ENCODE measurements around the gene ZFAND6.

The ZFAND6 gene

DNA sequence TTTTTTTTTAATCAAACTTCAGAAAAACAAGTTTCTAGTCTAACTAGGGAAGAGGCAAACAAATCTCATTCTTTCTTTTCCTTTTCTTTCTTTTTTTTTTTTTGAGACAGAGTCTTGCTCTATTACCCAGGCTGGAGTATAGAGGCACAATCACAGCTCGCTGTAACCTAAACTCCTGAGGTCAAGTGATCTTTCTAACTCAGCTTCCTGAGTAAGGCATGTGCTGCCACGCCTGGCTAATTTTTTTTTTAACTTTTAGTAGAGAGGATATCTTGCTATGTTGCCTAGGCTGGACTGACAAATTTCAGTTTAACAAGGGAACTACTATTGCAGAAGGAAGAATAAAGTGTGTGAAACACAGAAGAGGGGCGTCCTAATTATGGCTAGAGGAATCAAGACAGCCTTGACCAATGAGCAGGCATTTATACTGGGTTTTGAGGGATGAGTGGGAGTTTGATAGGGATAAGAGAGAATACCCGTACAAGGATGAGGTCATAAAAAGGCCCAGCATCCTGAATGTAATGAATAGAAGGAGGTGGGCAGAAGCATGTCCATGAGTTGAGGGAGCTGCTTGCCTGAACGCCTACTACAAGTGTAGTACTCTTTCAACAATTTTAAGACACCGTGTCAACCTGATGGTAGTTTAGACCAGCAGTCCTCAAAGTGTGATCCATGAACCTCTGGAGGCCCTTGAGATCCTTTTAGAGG, 6.7 kb upstream of the ZFAND6 start:
- no peak for DNase-seq (ENCODE audit: low spot score)

DNA sequence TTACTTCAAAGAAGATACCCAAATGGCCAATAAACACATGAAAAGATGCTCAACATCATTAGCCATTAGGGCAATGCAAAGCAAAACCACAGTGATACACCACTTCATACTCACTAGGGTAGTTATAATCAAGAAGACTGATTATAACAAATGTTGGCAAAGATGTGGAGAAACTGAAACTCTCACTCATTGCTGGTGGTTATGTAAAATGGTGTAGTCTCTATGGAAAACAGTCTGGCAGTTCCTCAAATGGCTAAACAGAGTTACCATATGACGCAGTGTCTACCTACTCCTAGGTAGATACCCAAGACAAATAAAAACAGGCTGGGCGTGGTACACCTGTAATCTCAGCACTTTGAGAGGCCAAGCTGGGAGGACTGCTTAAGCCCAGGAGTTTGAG, 3.5 kb upstream of the ZFAND6 start:
- no peak for DNase-seq (ENCODE audit: low spot score)

DNA sequence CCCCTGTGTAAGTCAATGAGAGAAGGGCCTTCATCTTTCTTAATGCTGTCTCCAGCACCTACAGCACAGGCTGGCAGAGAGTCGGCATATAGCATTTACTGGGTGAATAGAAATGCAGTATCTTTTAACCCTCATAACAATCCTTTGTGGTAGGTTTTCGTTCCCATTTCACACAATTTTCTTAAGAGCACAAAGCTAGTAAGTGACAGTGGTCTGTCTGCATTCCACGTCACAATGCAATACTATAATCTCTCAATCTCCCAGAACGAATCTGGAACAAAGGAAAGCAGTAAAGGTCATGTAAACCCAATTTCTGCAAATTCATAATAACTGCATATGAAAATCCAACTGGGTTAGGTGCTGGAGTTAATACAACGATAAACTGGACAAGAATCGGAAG, 1.4 kb upstream of the ZFAND6 start:
- no peak for DNase-seq (ENCODE audit: low spot score)

DNA sequence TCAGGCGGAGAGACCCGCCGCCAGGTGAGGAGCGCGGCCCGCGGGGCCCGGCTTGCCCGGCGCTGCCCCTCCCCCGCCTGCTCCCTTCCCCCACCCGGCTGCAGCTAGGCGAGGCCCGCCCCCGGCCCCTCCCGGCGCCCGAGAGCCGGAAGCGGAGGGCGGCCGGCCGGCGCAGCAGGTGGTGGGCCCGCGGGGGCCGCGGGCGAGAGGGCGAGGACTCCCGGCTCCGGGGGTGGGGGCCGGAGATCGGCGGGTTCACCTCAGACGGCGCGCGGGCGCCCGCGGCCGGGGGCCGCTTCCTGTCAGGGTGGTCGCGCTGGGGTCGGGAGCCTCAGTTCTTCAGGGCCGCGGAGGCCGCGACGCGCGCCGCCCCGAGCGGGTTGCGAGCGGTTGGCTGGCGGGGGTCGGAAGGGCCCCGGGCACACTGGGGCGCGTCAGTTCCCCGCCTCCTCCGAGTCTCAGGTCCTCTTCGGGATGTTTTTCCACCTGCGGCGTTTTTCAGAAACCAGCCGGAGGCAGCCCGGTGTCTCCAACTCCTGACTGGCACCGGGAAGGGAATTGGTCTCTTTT, 395 bp downstream of the ZFAND6 start:
- peak; percentile 69 for DNase-seq (ENCODE audit: low spot score)

DNA sequence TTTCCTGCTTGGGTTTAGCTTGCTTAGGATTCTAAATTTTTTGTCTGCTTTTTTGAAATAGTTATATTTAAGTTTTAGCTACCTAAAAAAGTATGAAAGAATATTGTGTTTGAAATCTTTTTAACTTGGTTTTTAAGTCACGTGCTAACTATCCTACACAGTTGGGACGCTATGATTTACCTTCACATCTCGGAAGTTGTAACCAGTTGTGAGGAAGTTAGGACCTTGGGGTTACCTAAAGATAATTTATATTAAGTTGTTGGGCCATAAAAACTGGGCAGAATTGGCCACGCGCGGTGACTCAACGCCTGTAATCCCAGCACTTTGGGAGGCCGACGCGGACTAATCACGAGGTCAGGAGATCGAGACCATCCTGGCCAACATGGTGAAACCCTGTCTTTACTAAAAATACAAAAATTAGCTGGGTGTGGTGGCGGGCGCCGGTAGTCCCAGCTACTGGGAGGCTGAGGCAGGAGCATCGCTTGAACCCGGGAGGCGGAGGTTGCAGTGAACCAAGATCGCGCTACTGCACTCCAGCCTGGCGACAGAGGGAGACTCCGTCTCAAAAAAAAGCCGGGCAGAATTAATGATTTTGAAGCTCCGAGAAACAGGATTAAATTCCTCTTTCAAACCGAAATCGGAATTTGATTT, 1.0 kb downstream of the ZFAND6 start:
- DNase-seq (ENCODE audit: low spot score): peak; percentile 54

DNA sequence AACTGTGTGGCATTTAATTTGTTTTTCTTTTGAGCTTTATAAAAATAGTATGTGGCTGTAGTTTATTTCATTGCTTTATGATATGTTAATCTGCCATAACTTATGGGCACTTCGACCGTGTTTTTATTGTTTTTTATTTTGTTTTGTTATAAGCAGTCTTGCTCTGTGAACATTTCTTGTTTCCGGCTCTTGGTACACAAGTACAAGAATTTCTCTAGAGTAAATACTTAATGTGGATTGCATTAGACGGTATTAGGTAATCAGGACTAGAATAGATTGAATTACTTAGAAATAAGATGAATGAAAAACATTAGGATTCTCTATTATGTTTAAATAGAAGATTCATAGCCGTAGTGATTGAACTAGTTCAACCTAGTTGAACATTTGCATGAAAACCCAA, 2.1 kb downstream of the ZFAND6 start:
- DNase-seq (ENCODE audit: low spot score): no peak

DNA sequence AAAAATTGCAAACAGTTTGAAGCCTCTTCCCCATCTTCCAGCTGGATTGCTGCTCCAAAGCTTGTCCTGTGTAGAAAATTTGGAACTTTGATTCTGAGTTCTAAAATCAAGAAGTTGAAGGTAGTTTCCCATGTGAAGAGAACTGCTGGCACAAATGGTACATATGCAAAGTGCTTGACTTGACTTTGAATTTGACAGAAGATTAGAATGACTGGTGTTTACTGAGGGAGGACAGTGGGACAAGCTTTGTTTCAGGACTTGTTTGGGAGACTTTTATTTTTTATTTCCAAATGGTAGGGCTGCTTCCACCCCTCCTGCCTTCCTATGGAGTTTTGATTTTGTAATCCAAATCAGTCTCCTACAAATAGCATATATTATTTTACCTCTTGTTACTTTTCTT, 7.4 kb downstream of the ZFAND6 start:
- no peak for DNase-seq (ENCODE audit: low spot score)

DNA sequence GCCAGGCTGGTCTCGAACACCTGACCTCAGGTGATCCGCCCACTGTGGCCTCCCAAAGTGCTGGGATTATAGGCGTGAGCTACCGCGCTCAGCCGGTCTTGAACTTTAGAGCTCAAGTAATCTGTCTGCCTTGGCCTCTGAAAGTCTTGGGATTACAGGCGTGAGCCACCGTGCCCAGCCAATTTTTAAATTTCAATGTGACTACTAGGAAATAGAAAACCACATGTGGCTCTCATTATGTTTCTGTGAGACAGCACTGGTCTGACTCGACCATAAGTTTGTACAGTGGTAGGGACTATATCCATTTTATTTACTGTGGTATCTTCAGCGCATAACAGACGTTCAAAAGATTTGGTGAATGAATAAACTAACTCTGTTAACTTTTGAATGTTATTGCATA, 9.1 kb downstream of the ZFAND6 start:
- no peak for DNase-seq (ENCODE audit: low spot score)

DNA sequence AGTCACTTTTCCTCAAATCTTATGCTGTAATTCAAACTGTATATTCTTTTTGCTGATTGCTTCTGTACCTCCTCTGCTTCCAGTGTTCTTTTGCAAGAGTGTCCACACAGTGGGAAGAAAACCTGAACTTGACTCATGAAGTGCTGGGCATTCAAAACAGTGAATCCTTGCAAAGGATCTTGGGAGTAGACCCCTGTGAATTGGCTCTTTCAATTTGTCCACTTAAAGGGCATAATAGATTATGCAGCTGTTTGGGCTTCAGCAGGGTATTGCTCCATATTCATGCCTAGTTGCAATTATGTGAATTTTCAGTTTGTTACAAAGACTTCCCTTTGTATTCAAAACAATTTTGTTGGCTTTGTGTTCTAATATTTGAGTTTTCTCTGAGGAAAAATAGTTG, 11.4 kb downstream of the ZFAND6 start:
- no peak for DNase-seq (ENCODE audit: low spot score)

DNA sequence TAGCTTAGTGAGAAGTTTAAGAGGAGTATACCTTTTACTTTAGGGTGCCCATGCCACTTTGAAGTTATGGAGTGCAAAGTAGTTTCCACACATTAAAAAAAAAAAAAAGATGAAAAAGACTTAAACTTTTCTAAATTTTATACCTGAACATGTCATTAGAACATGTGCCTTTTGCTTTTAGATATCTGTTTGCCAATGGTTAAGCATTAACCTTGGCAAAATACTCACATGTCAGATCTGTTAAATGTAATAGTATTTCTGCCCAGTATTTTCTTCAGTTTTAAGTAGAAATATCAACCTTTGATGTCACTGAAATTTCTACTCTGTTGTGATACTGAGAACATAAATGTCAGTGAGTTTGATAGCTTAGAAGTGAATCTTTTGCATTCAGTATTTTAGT, 12.2 kb downstream of the ZFAND6 start:
- no peak for DNase-seq (ENCODE audit: low spot score)

DNA sequence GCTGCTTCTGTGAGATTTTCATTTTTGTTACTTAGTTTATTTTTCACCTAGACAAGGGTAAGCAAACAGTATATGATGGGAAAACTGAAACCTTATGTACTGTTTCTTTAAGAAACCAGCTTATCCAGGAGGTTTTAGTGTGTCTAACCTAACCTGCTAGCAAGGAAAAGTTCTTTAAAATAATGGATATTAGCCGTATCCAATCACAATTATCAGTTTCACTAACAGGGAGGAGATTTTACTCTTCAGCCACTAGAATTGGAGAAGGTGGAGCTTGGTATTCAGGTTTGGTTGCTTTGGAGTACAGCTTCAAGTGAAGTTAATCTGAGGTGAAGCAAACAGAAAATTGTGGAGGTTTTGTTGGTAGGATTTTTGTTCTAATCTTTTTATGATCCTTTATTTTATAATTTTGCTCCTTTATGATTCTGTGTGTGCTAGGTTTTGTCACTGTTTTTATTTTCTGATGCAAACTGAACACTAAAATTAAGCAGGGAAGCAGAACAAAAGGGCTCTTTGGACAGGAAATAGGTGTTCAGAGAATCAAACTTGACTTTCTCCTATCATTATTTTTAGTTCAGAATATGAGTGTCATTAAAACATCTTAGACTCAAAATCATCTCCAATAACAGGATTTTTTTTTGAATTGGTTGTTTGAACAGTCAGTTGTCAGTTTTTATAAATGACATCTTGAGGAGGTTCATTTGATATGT, 13.0 kb downstream of the ZFAND6 start:
- peak; percentile 94 for DNase-seq (ENCODE audit: low spot score)

DNA sequence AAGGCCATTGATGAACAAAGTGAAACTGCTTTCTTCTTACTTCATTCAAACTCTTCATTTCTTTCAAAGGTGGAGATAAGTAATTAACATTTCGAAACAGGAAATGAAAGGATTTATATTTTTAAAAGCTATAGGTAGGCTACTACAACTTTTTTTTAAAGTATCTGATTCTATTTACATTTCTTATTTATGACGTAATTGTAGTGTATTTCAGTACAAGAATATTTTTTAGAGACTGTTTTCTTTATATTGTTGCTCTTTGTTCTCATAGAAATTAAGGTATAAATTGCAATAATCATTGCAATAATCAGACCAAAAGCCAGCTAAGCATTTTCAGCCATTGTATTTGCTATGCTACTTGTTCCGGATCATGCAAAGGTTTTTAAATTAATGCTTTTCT, 13.7 kb downstream of the ZFAND6 start:
- no peak for DNase-seq (ENCODE audit: low spot score)

DNA sequence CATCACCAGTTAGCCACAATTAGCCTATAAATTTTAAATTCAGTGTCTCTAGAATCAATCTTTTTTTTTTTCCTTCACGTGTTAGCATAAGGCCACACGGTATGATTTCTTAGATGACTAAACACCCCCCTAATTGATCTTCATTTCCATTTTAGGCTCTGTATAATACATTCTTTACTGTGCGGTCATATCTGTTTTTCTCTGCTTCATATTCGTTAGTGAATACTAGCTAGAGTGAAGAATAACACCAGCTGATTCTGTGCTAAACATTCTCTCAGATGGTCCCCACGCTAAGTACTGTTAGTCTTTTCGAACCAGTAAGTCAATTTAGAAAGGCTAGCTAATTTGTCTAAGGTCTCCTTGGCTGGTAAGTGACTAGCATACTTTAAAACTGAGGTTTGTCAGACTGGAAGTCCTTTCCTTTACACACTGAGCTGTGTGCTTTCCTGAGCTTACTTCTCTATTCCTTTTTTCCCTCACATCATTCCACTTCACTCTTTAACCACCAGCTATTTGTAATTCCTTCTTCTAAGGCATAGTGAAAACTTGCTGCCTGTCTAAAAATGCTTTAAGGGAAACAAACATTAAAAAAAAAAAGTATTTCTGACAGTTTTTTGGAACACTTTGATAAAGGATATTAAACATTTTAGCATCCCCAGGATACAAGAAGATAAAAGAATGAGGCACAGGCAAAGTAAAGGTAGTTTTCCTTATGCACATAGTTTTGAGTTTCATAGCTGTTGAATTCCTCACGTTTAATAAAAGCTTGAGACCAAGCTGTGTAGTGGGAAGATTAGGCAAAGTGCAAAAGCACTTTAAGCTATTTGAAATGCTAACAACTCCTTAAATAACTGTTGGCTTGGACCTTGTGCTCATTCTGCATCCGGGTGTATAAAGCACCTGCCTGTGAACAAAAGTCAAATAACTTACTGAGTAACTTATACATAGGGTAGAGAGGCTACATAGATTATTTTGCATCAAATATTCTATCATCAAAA, 17.1 kb downstream of the ZFAND6 start:
- peak; percentile 42 for DNase-seq (ENCODE audit: low spot score)

DNA sequence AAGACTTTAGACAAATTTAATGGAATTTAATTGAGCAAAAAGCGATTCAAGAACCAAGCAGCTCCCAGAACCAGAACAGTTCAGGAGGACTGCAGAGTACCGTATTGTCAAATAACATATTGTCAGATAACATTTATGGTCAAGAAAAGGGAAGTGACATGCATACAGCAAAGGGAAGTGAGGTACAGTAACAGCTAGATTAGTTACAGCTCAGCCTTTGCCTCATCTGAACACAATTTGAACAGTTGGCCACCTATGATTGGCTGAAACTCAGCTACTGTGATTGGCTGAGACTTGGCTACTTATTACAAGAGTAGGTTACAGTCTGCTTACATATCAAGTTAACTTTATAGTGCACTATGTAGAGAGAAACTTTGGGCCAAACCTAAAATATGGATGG, 21.9 kb downstream of the ZFAND6 start:
- DNase-seq (ENCODE audit: low spot score): no peak

DNA sequence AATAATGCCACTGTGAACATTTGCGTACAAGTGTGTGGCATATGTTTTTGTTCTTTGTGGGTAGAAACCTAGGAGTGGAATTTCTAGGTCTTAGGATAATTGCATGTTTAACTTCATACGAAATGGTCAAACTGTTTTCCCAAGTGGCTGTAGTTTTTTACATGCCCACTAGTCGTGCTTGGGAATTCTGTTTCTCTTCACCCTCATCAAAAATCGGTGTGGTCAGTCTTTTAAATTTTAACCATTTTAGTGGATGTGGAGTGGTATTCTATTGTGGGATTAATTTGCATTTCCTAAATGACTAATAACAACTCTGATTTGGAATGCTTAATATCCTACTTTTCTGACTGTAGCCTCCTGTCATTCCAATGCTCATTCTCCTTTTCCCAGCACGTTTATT, 27.6 kb downstream of the ZFAND6 start:
- peak; percentile 69 for DNase-seq (ENCODE audit: low spot score)

DNA sequence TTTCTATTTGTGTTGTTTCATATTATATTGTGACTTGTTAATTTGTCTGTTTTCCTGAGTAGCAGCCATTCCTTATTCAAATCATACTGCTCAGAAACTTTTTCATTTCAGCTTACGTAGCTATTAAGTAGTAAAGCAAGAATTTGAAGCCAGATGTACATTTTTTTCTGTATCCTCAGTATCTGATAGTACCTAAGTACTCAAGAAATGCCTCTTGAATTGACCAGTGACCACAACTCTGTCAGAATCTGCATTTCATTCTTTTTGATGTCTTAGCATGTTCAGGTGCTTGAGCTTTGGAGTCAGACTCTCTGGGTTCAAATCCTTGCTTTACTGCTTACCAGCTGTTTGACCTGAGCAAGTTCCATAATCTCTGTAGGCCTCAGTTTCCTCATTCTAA, 30.6 kb downstream of the ZFAND6 start:
- no peak for DNase-seq (ENCODE audit: low spot score)

DNA sequence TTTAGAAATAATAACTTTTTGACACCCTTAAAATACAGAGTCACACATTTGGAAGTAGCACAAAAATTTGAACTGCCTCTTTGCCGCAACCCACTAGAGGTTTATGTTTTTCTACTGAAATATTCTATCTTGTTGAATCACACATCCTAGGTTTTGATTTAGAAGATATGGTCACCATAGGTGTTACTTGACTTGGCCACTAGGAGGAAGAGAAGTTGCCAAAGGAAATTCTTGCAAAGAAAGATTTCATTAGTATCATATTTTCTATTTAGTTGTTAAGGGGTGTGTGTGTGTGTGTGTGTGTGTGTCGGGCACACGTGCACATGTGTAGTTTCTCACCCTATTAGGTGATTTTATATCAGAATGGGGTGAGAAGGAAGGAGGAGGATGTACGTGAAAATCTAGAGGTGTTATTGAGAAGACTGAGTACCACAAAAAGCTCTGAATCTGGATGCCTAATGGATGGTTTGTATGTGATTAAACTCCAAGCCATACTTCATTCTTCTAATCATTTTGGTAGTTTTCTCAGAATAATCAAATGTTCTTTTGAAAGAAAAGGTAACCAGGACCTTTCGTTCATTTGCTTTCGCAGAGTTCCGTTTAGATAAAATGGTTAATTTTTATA, 31.5 kb downstream of the ZFAND6 start:
- peak; percentile 19 for DNase-seq (ENCODE audit: low spot score)

DNA sequence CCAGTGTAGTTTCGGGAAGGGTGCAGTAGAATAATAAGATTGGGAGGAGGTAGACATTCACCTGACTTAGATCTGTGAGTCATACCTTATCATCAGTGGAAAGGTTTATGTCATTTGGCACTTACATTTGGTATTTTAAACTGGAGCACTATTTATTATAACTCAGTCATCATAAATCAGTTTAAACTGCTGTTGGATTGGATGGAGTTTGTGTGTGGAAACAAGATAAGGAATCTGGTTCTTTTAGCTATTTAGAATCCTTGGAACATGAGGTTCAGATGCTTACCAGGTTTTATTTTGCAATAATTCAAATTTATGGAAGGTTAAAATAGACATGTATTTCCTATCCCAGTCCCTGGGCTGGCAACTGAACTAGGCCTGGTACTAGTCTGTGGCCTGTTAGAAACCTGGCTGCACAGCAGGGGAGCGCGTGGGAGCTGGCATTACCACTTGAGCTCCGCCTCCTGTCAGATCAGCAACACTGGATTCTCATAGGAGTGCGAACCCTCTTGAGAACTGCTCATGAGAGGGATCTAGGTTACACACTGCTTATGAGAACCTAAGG, 34.5 kb downstream of the ZFAND6 start:
- DNase-seq (ENCODE audit: low spot score): peak; percentile 37

DNA sequence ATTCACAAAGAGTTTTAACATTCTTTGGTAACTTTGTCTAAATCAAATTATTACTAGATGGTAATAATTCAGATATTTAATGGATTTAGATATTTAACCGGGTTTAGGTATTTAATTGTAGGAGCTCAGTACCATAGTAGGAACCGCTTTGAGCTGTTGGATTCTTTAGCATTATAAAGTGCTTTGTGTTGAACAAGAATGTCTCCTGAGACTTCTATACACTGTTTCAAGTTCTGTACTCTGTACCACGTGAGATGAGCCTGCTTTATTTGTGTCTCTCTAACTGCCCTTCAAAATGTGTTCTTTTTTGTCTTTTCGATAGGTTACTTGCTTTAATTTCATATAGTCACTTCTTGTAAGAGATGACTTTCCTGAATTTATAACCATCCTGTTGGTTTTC, 36.0 kb downstream of the ZFAND6 start:
- DNase-seq (ENCODE audit: low spot score): no peak

DNA sequence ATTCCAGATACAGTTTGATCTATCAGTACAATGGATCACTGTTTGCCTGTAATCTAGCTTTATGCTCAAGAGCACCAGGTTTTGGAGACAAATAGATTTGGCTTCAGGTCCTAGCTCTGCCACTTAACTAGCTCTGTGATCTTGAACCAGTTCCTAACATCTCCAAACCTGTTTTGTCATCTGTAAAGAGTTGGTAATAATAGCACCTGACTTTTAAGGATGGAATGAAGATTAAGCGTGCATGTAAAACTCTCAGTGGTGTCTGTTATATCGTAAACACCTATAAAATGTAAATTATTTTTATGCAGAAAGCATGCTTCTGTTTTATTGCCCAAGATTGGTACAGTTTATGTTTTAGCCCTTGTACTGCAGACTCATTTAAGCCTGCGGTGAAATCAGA, 36.5 kb downstream of the ZFAND6 start:
- no peak for DNase-seq (ENCODE audit: low spot score)

DNA sequence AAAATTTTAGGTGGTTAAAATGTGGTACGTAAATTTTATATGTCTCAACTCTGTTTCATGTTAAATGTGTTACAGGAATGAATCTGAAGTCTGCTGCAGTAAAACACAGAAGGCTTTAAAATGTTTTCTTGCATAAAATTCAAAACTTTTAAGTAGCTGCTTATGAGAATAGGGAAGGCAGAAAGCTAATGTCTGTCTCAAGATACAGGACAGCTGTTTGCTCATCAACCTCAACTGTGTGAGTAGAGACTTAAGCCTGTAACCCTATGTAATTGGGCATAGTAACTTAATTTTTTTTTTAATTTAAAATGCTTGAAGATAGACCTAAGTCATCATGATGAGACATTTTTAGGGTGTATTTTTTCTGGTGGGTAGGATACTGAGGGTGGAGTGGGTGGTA, 38.9 kb downstream of the ZFAND6 start:
- DNase-seq (ENCODE audit: low spot score): no peak
